ENCODE results near the gene HDGF. TPM values are rescaled to one million over a fixed set of nuclear protein-coding genes. Genes with fewer than 3 reads are reported as not detected.

HDGF gene
- total and polyA plus RNA-seq, 2 of the 8 experiments (the other 6 are each of a cell fraction or from before 2014, with no cell fraction given): 145 to 391 TPM

DNA sequence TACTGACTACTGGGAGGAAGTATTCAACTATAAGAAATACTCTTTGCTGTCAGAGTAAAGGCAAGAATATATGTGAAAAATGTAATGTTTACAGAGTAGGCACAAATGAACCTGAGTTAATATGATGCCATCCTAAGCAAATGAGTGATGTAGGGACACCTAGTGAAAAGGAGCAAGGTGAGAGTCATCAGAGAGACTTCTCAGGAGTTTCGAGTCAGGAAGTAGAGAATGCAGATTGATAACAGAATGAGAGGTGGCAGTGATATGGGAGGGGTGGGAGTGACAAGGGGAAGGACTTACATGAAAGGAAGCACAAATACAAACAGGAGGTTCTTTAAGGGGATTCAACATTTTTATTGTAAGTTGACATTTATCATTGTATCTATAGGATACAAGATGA is 26.1 kb upstream of the HDGF start:
- DNase-seq (ENCODE audit: low read depth in 1 of 2, low spot score in 2 of 2) (no peak), FAIRE-seq (no peak)
- Histone ChIP-seq H3K27ac (ENCODE audit: low read depth, low read length) (no peak overlapping the region), H3K9ac (replicated peaks in 1 of 4; ENCODE audit: extremely low read depth in 1 of 4, low read depth in 3 of 4, low read length in 3 of 4) (no peak overlapping the region), H2BK12ac (ENCODE audit: low read depth, low read length) (no peak overlapping the region), H3K4me2 (ENCODE audit: insufficient read depth in 1 of 2, low read depth in 2 of 2, low read length in 2 of 2) (no peak overlapping the region), H3K4ac (replicated peaks; ENCODE audit: insufficient read length, low read depth, low read length) (no peak overlapping the region), H2BK120ac (replicated peaks; ENCODE audit: low read depth, low read length) (no peak overlapping the region), H4K91ac (replicated peaks; ENCODE audit: insufficient read length, low read length) (no peak overlapping the region), H2BK15ac (ENCODE audit: low read length) (no peak overlapping the region), H3K18ac (ENCODE audit: extremely low read depth, low read length) (no peak overlapping the region), H2AK5ac (ENCODE audit: low read depth, low read length) (no peak overlapping the region), H3K23ac (ENCODE audit: insufficient read length) (no peak overlapping the region), H3K9me3 (ENCODE audit: insufficient read depth in 2 of 2, low read depth in 1 of 2, low read length in 1 of 2) (no peaks in the 10 kb centered on the region), H3K79me2 (ENCODE audit: control insufficient read depth in 1 of 2, insufficient read depth in 2 of 2, low read length in 2 of 2) (peaks cover 11 to 87% of the 10 kb centered on the region in 2 experiments), H3K4me3 (ENCODE audit: extremely low read depth in 1 of 4, insufficient read depth in 2 of 4, low read depth in 3 of 4, low read length in 4 of 4) (no peak overlapping the region), H3K14ac (ENCODE audit: insufficient read length) (no peak overlapping the region), H3K4me1 (replicated peaks in 1 of 4; ENCODE audit: control insufficient read depth in 3 of 4, insufficient read depth in 4 of 4, low read length in 3 of 4) (no peaks in the 10 kb centered on the region), H3K27me3 (replicated peaks in 1 of 4; ENCODE audit: control insufficient read depth in 3 of 4, extremely low read depth in 1 of 4, insufficient read depth in 3 of 4, low read length in 3 of 4) (no peaks in the 10 kb centered on the region), H2AFZ (ENCODE audit: low read length) (no peak overlapping the region), H3K79me1 (ENCODE audit: low read depth, low read length) (peaks cover 11% of the 10 kb centered on the region; the same call in 1 of the 2 replicates), H2BK5ac (ENCODE audit: low read depth, low read length) (no peak overlapping the region), H4K8ac (ENCODE audit: extremely low read depth, insufficient read depth, low read length) (no peak overlapping the region), H4K20me1 (replicated peaks in 1 of 2; ENCODE audit: control insufficient read depth in 1 of 2, insufficient read depth in 2 of 2, low read length in 2 of 2) (peaks cover 4 to 17% of the 10 kb centered on the region in 2 experiments), H3K56ac (replicated peaks; ENCODE audit: insufficient read length, low read depth, low read length) (no peak overlapping the region), H3K36me3 (ENCODE audit: control insufficient read depth in 2 of 4, insufficient read depth in 4 of 4, low read length in 3 of 4) (peaks cover 0 to 12% (median 3%) of the 10 kb centered on the region in 4 experiments; a peak in 4 of 8 replicates), H4K5ac (ENCODE audit: insufficient read length, low read depth, low read length) (no peak overlapping the region), H3K23me2 (ENCODE audit: low read depth, low read length) (no peaks in the 10 kb centered on the region), H2BK20ac (ENCODE audit: low read length) (no peak overlapping the region)
- 97% methylated on average over 1 of the region's 1 CpG; no CpG with 5 or more reads in 1 of the 2 experiments for WGBS, 2 experiments (ENCODE audit: extremely low coverage in 1 of 2, insufficient coverage in 1 of 2, insufficient read length in 1 of 2, insufficient replicate concordance in 2 of 2, low coverage in 1 of 2, low lambda C conversion rate in 2 of 2, missing lambda C conversion rate in 1 of 2)
- CTCF ChIA-PET (ENCODE audit: partially characterized antibody): interaction anchor here (0.9 to 4.8 kb wide), 7 partner anchors 18 to 114 kb away, joined by 3 to 20 read pairs (median 3); no protein-coding TSS in a partner anchor
- TF ChIP-seq CBX5 (IDR thresholded peaks at IDR 0.05; ENCODE audit: low read depth, low read length): no peak
- no peak for TF ChIP-seq RAD21 (IDR thresholded peaks at IDR 0.05 in 1 of 2, conservative IDR thresholded peaks at IDR 0.05 in 1 of 2; ENCODE audit: low read depth in 2 of 2, low read length in 2 of 2)
- TF ChIP-seq EGR1 (IDR thresholded peaks at IDR 0.05; ENCODE audit: borderline replicate concordance, low read depth, low read length): no peak
- TF ChIP-seq PHF8 (conservative IDR thresholded peaks at IDR 0.05; ENCODE audit: low read depth, low read length): no peak
- TF ChIP-seq GTF2F1 (IDR thresholded peaks at IDR 0.05; ENCODE audit: borderline replicate concordance, low read depth, low read length): no peak
- TF ChIP-seq KDM4A (IDR thresholded peaks at IDR 0.05; ENCODE audit: low read depth, low read length, severe bottlenecking): no peak
- no peak for TF ChIP-seq SP4 (IDR thresholded peaks at IDR 0.05; ENCODE audit: low read length)
- no peak for TF ChIP-seq FOSL1 (IDR thresholded peaks at IDR 0.05; ENCODE audit: insufficient read depth, low read depth, low read length)
- TF ChIP-seq TAF7 (optimal IDR thresholded peaks at IDR 0.05; ENCODE audit: borderline replicate concordance, low read depth, low read length): no peak
- no peak for TF ChIP-seq JUN (IDR thresholded peaks at IDR 0.05; ENCODE audit: low read depth, low read length)
- POLR2A ChIA-PET (ENCODE audit: partially characterized antibody): interaction anchor here (1.0 to 1.1 kb wide), 2 partner anchors 8 to 30 kb away, joined by 3 to 5 read pairs; no protein-coding TSS in a partner anchor

Data from H1 (cell line).